NCI-H1417 treated with DMSO at 0.1 percent for 48 hours (cell line): ENCODE data around the gene RPGRIP1.
"Not testable (repeated sequence)": the region's sequence is repeated elsewhere in the genome, so short reads cannot be mapped to it uniquely, and the experiment has no call there.

Experiments
- DNase-seq: peaks from one replicate; lab custom pipeline; 2025; lab: John Stamatoyannopoulos, UW

The RPGRIP1 gene

GRCh38 chr14:21258889-21259787 is 20.7 kb upstream of the RPGRIP1 start:
- DNase-seq = no peak

- no peak for DNase-seq
These were observed 18.1 kb upstream of the RPGRIP1 start for GRCh38 chr14:21261824-21262223.

- no peak for DNase-seq
These were observed 17.5 kb upstream of the RPGRIP1 start for GRCh38 chr14:21262410-21262809.

GRCh38 chr14:21263284-21264024 is 16.4 kb upstream of the RPGRIP1 start:
- DNase-seq = no peak

- no peak for DNase-seq
These were observed 15.7 kb upstream of the RPGRIP1 start for GRCh38 chr14:21264025-21264801.

GRCh38 chr14:21267431-21267845 is 12.4 kb upstream of the RPGRIP1 start:
- no peak for DNase-seq

GRCh38 chr14:21267886-21268616 is 11.8 kb upstream of the RPGRIP1 start:
- no peak for DNase-seq

GRCh38 chr14:21268617-21269251 is 11.1 kb upstream of the RPGRIP1 start:
- DNase-seq = no peak

- peak; percentile 100 for DNase-seq
These were observed 10.4 kb upstream of the RPGRIP1 start, which contains the start of gene HNRNPC for GRCh38 chr14:21269252-21270046. Gene HNRNPC, minus strand, starts transcription at chr14:21269442. Its CDS starts 35,249 bp downstream, at chr14:21234193.

GRCh38 chr14:21272661-21273060 is 7.2 kb upstream of the RPGRIP1 start:
- not testable (repeated sequence) for DNase-seq

- DNase-seq = no peak
These were observed 4.5 kb upstream of the RPGRIP1 start for GRCh38 chr14:21275261-21275858.

- DNase-seq = no peak
These were observed 1.3 kb upstream of the RPGRIP1 start for GRCh38 chr14:21278632-21279031.

GRCh38 chr14:21281917-21282316 is 2.0 kb downstream of the RPGRIP1 start:
- not testable (repeated sequence) for DNase-seq

- DNase-seq = not testable (repeated sequence)
These were observed 6.6 kb downstream of the RPGRIP1 start for GRCh38 chr14:21286516-21286915.

- no peak for DNase-seq
These were observed 7.3 kb downstream of the RPGRIP1 start for GRCh38 chr14:21287168-21287567.

GRCh38 chr14:21294026-21294425 is 14.1 kb downstream of the RPGRIP1 start:
- DNase-seq = not testable (repeated sequence)

- DNase-seq = no peak
These were observed 18.5 kb downstream of the RPGRIP1 start for GRCh38 chr14:21298358-21298757.

- no peak for DNase-seq
These were observed 19.8 kb downstream of the RPGRIP1 start for GRCh38 chr14:21299562-21300130.

- no peak for DNase-seq
These were observed 21.0 kb downstream of the RPGRIP1 start for GRCh38 chr14:21300892-21301291.
